22Rv1 (cell line): ENCODE data around the gene HNRNPH2.

Experiments used
- CTCF ChIP-seq: fragments of 450-650 bp; IDR thresholded peaks from 2 replicates; pipeline ENCODE4 v1.5.1; 2017; ENCODE audit warnings: mild to moderate bottlenecking
- ZFX ChIP-seq: fragments of 450-650 bp; IDR thresholded peaks from 2 replicates; pipeline ENCODE4 v1.6.1; 2017; ENCODE audit warnings: antibody characterized with exemption, borderline replicate concordance

- no peak for TF ChIP-seq CTCF
- no peak for TF ChIP-seq ZFX
Observed at GRCh38 chrX:101450085-101450484, 42.1 kb downstream of the HNRNPH2 start.
